ENCODE data around the gene ERFE.

- TF ChIP-seq TAF1 (IDR thresholded peaks at IDR 0.05; ENCODE audit: borderline replicate concordance, low read depth, low read length) (no peak; the same call in 1 of the 2 replicates), CTCF (IDR thresholded peaks at IDR 0.05) (no peak), CHD2 (IDR thresholded peaks at IDR 0.05; ENCODE audit: low read length, partially characterized antibody) (no peak), ELF1 (IDR thresholded peaks at IDR 0.05) (no peak), EZH2phosphoT487 (IDR thresholded peaks at IDR 0.05; ENCODE audit: borderline replicate concordance, low read depth) (no peak)
Observed at GRCh38 chr2:238169708-238170251, 11.0 kb downstream of the ERFE start.
